C4-2B (cell line): ENCODE measurements around the gene ELAVL1.

Experiments
- CTCF ChIP-seq: fragments of 450-650 bp; conservative IDR thresholded peaks from 2 replicates; pipeline ENCODE4 v1.5.1; 2017; ENCODE audit warnings: mild to moderate bottlenecking
- ZFX ChIP-seq: fragments of 450-650 bp; IDR thresholded peaks from 2 replicates; pipeline ENCODE4 v1.6.1; 2017

GRCh38 chr19:7976461-7976860, 29.0 kb downstream of the ELAVL1 start:
- TF ChIP-seq ZFX (no peak), CTCF (no peak)
